ENCODE data around the gene YWHAQ. TPM values are rescaled to one million over a fixed set of nuclear protein-coding genes. Genes with fewer than 3 reads are reported as not detected.
A peak's percentile ranks its signal among the peaks of the same experiment; 100 is the strongest.
"Not testable (repeated sequence)": the region's sequence is repeated elsewhere in the genome, so short reads cannot be mapped to it uniquely, and the experiment has no call there.

Gene YWHAQ
- total RNA-seq, 1 donor from 2014 or later = 209 TPM

GRCh38 chr2:9639000-9639602 lies 8.3 kb upstream of the YWHAQ start:
- peak; percentile 47 for ATAC-seq
- no peak for DNase-seq (ENCODE audit: low spot score)
- intact Hi-C loops (cut with DNase I) = no loop called here

DNA sequence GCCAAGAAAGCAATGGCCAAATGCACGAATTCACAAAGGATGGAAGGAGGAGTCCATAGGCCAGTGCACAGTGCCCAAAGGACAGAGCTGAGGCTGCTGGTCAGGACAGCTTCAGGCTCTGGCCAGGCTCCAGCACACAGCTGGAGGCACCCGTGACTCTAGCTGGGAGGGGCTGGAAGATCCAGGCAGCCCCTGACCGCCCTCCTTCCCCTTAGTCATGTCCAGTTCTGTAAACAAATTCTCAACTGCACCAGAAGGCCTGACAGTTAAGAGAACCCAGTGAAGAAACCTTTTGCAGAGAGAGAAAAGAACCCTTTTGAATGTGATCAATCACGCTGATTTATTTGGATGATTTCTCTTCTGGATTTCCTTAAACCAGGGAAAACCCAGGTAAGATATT lies 7.7 kb upstream of the YWHAQ start:
- DNase-seq (ENCODE audit: low spot score) (peak; percentile 88), ATAC-seq (peak; percentile 98)
- intact Hi-C loops (cut with DNase I) = no loop called here

- ATAC-seq (no peak), DNase-seq (ENCODE audit: low spot score) (no peak)
- intact Hi-C loops (cut with DNase I) = no loop called here
Observed at GRCh38 chr2:9637330-9637729, 6.5 kb upstream of the YWHAQ start.

GRCh38 chr2:9634133-9634532 lies 3.3 kb upstream of the YWHAQ start:
- intact Hi-C loops (cut with DNase I) = no loop called here
- ATAC-seq = no peak
- no peak for DNase-seq (ENCODE audit: low spot score)

GRCh38 chr2:9631878-9632700 lies 1.3 kb upstream of the YWHAQ start:
- ATAC-seq = no peak
- intact Hi-C loops (cut with DNase I) = no loop called here
- DNase-seq (ENCODE audit: low spot score) = no peak

- DNase-seq (ENCODE audit: low spot score) (no peak), ATAC-seq (no peak)
- intact Hi-C loops (cut with DNase I) = no loop called here
Observed at GRCh38 chr2:9631553-9631819, 689 bp upstream of the YWHAQ start.

DNA sequence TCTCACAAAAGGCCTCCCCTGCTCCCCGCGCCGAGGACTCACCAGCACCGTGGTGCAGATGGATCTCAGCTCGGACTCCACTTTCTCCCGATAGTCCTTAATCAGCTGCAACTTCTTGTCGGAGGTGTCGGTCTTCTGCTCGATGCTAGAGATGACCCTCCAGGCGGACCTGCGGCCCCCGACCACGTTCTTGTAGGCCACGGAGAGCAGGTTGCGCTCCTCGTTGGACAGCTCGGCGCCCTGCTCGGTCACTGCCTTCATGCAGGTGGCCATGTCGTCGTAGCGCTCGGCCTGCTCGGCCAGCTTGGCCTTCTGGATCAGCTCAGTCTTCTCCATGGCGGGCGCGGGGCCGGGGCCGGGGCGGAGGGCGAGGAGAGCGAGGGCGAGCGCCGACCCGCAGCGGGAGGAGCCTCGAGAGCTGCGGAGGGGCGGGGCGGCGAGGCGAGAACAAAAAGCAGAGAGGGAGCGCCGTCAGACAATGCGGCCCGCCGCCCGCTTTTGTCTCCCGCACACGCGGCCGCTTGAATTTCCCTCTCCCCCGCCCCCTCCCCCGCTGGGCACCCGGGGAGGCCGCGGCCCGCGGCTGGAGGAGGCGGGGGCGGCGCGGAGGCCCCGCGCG lies 571 bp downstream of the YWHAQ start:
- ATAC-seq (peak; percentile 21), DNase-seq (ENCODE audit: low spot score) (peak; percentile 86)
- intact Hi-C loops (cut with DNase I) = no loop called here

DNA sequence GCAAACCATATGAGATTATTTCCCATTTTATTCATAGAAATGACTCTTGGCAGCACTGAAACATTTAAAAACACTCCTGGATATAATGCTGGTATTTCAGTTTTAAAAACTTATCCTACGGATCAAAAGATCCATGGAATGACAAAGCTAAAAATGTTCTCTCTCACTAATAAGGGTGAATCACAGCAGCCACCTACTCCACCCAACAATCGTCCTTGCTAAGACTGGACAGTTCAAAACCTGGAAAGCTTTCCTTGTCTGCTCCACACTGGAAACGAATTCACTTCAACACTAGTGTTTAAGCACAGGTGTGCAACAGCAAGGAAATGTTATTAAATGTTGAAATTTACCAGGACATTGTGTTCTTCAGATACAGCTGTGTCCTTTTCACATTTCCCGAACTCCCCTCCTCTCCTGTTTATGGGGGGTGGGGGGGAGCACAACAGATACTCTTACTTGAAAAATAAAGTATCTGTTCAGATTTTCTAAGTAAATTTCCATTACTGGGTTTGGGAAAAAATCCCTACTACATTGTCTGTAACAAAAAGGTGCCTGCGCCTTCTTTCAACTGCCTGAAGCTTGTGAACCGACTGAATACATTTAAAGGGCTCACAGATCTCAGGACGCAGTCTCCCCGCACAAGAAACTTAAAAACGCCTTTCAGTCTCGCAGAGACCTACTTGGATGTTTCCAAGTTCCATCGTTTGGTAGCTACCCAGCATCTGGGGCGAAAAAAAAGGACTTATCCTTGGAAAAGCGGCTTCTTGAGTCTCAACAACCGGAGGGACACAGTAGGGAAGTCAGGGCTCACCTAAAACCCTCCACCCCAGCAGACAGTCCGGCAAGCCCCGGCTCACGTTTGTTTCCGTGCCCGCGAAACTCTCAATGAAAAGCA lies 1.3 kb downstream of the YWHAQ start:
- ATAC-seq (no peak), DNase-seq (ENCODE audit: low spot score) (no peak)
- intact Hi-C loops (cut with DNase I) = no loop called here

DNA sequence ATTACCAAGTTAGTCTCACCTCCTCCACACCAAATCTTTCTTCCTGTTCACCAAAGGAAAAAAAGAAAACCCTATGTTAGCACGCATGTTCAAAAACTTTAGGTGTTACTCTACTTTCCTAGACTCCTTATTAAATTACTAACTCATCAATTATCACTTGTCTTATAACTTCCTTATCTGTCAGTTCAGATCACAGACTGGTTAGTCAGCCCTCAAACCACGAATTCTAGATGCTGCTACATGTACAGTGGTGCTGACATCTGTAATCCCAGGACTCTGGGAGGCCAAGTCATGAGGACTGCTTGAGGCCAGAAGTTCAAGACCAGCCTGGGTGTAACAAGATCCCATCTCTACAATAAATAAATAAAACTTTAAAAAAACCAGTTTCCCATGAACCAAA lies 3.5 kb downstream of the YWHAQ start:
- DNase-seq (ENCODE audit: low spot score) = no peak
- intact Hi-C loops (cut with DNase I) = no loop called here
- ATAC-seq = no peak

GRCh38 chr2:9623151-9623550 lies 7.6 kb downstream of the YWHAQ start:
- intact Hi-C loops (cut with DNase I) = no loop called here
- no peak for ATAC-seq
- no peak for DNase-seq (ENCODE audit: low spot score)

GRCh38 chr2:9621655-9622054 lies 9.1 kb downstream of the YWHAQ start:
- intact Hi-C loops (cut with DNase I); DNase-seq (ENCODE audit: low spot score); ATAC-seq: not testable (repeated sequence)

DNA sequence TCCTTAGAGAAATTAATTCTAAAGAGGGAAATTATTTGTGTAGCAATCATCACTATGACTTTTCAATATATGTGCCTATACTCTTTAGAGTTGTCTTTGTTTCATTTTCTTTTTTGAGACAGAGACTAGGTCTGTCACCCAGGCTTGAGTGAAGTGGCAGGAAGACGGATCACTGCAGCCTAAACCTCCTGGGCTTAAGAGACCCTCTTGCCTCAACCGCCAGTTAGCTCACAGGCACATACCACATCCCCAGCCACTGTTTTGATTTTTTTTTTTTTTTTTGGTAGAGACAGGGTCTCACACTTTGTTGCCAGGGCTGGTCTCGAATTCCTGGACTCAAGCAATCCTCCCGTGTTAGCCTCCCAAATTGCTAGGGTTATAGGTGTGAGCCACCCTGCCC lies 12.4 kb downstream of the YWHAQ start:
- ATAC-seq = no peak
- intact Hi-C loops (cut with DNase I) = no loop called here
- no peak for DNase-seq (ENCODE audit: low spot score)

DNA sequence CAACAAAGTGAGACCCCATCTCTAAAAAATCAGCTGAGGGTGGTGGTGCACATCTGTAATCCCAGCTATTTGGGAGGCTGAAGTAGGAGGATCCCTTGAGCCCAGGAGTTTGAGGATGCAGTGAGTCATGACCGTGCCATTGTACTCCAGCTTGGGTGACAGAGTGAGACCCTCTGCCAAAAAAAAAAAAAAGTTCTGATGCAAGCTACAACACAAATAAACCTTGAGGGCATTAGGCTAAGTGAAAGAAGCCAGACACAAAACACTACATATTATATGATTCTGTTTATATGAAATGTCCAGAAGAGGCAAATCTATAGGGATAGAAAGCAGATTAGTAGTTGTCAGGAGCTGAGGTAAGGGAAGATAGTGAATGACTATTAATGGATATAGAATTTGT lies 13.0 kb downstream of the YWHAQ start:
- ATAC-seq (no peak), DNase-seq (ENCODE audit: low spot score) (no peak)
- intact Hi-C loops (cut with DNase I) = no loop called here

DNA sequence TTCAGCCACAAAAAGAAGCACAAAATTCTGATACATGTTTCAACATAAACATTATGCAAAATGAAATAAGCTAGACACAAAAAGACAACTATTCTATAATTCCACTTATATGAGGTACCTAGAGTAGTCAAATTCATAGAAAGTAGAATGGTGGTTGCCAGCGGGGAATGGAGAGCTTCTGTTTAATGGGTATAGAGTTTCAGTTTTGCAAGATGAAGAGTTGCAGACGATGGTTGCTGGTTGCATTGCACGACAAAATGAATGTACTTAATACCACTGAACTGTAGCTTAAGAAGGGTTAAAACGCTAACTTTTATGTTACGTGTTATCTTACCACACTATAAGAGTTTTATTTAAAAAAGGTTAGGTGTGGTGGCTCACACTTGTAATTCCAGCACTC lies 13.5 kb downstream of the YWHAQ start:
- no peak for DNase-seq (ENCODE audit: low spot score)
- ATAC-seq = no peak
- intact Hi-C loops (cut with DNase I) = no loop called here

- ATAC-seq (no peak), DNase-seq (ENCODE audit: low spot score) (no peak)
- intact Hi-C loops (cut with DNase I) = no loop called here
Observed at GRCh38 chr2:9614562-9614961, 16.2 kb downstream of the YWHAQ start.

DNA sequence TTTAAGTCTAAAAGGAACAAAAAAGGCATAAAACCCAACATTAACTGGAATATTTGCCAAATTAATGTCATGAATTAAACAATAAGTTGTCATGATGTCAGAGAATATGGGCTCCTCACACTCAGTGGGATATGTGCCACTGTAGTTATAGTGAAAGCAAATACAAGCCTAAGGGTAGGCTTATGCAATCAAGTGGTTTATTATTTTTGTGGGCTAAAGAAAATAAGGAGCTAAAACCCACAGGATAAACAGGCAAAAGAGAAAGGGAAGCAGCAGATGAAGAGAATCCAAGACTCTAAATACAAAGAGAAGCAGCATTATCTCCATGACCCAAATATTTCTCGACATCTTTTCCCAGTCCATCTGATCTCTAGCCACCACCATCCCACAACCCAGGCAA lies 17.5 kb downstream of the YWHAQ start:
- peak; percentile 95 for ATAC-seq
- intact Hi-C loops (cut with DNase I) = no loop called here
- DNase-seq (ENCODE audit: low spot score) = no peak

DNA sequence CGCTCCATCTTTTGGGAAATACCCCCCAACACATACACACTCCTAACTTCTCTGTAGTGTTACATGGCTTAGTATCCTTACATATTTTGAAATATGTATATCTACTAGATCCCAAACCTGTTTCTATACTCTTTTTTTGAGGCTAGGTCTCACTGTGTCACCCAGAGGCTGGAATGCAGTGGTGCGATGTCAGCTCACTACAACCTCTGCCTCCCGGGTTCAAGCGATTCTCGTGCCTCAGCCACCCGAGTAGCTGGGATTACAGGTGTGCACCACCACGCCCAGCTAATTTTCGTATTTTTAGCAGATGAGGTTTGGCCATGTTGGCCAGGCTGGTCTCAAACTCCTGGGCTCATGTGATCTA lies 19.3 kb downstream of the YWHAQ start:
- intact Hi-C loops (cut with DNase I); DNase-seq (ENCODE audit: low spot score); ATAC-seq: not testable (repeated sequence)

GRCh38 chr2:9610781-9611548 lies 19.8 kb downstream of the YWHAQ start:
- ATAC-seq (no peak), DNase-seq (ENCODE audit: low spot score) (no peak)
- intact Hi-C loops (cut with DNase I) = no loop called here

- DNase-seq (ENCODE audit: low spot score); ATAC-seq; intact Hi-C loops (cut with DNase I): not testable (repeated sequence)
Observed at GRCh38 chr2:9608491-9608890, 22.3 kb downstream of the YWHAQ start.
